A549 (cell line): Measurements from ENCODE around the gene FHIT. TPM values are rescaled to one million over a fixed set of nuclear protein-coding genes. Genes with fewer than 3 reads are reported as not detected.

Experiments used
- ATAC-seq, 2 experiments: fragments of 200-7000 bp in 1 of 2; fragments of >200 bp in 1 of 2; cut with Nextera tagmentation in 1 of 2; cut with Tn5 transposase in 1 of 2; 3 replicates each; pipeline versions ENCODE4 v1.8.0 to v1.9.1; 2018 to 2020; ENCODE audit warnings: mild to moderate bottlenecking in 1 of 2, moderate library complexity in 1 of 2
- CTCF ChIA-PET: fragments of 300-600 bp; sonication (Branson Sonifier 250); formaldehyde crosslinking; extraction: SDS; loops from one replicate; lab custom pipeline; 2021; ENCODE audit warnings: antibody characterized with exemption, inconsistent platforms; lab: Yijun Ruan, JAX
- POLR2A ChIA-PET: fragments of 350-600 bp; formaldehyde crosslinking; extraction: SDS; loops from one replicate; lab custom pipeline; 2021; ENCODE audit warnings: antibody characterized with exemption, inconsistent platforms; lab: Yijun Ruan, JAX
- DNase-seq, 2 experiments: peaks; one replicate each; pipeline versions ENCODE4 v3.0.0 to v3.0.0-alpha.2; 2011 to 2016; ENCODE audit warnings: low read depth in 1 of 2, low spot score in 1 of 2
- FAIRE-seq: peaks from 2 replicates; lab custom pipeline; 2011; peaks lifted over from hg19 to GRCh38; lab: Jason Lieb, UNC
- H3K27ac ChIP-seq, 2 experiments: fragments of >200 bp; sonication (Bioruptor Twin); formaldehyde crosslinking; 3 replicates each; pipeline ENCODE4 v1.5.1; 2016 to 2017
- H3K4me1 ChIP-seq: fragments of >200 bp; sonication (Bioruptor Twin); formaldehyde crosslinking; 3 replicates; pipeline ENCODE4 v1.6.1; 2016
- H3K4me2 ChIP-seq: fragments of >200 bp; sonication (Bioruptor Twin); formaldehyde crosslinking; 3 replicates; pipeline ENCODE4 v1.6.1; 2016
- H3K4me3 ChIP-seq: fragments of >200 bp; sonication (Bioruptor Twin); formaldehyde crosslinking; 3 replicates; pipeline ENCODE4 v1.5.1; 2016
- H3K9me3 ChIP-seq: fragments of >200 bp; sonication (Bioruptor Twin); formaldehyde crosslinking; 3 replicates; pipeline ENCODE4 v1.6.1; 2016
- ATOH8 ChIP-seq: fragments of 250-450 bp; sonication (Bioruptor Pico); IDR thresholded peaks from 2 replicates; pipeline ENCODE4 v1.5.0; 2020; ENCODE audit warnings: low read depth, mild to moderate bottlenecking, moderate library complexity
- BCL3 ChIP-seq: fragments of >200 bp; sonication (Bioruptor Twin); formaldehyde crosslinking; IDR thresholded peaks from 3 replicates; pipeline ENCODE4 v1.6.1; 2016
- BHLHE40 ChIP-seq: IDR thresholded peaks from 2 replicates; pipeline ENCODE4 v1.6.1; 2012; ENCODE audit warnings: low read depth, low read length, inconsistent platforms
- E2F6 ChIP-seq: IDR thresholded peaks from 2 replicates; pipeline ENCODE4 v1.6.1; 2012; ENCODE audit warnings: low read depth, borderline replicate concordance
- FOSL2 ChIP-seq, 2 experiments: fragments of 450-650 bp in 1 of 2; fragments of >200 bp in 1 of 2; sonication (Bioruptor Twin) in 1 of 2; formaldehyde crosslinking; IDR thresholded peaks; 2 replicates each; pipeline versions ENCODE4 v1.5.0 to v1.6.1; 2016 to 2020; ENCODE audit warnings: mild to moderate bottlenecking in 1 of 2, moderate library complexity in 1 of 2
- GATA3 ChIP-seq: IDR thresholded peaks from 2 replicates; pipeline ENCODE4 v1.6.1; 2012; ENCODE audit warnings: borderline replicate concordance
- HES2 ChIP-seq: fragments of >200 bp; sonication (Bioruptor Twin); formaldehyde crosslinking; IDR thresholded peaks from 2 replicates; pipeline ENCODE4 v1.6.1; 2016
- HMGXB4 ChIP-seq: fragments of 250-450 bp; sonication (Bioruptor Pico); IDR thresholded peaks from 2 replicates; pipeline ENCODE4 v1.5.0; 2021; ENCODE audit warnings: mild to moderate bottlenecking, moderate library complexity, borderline replicate concordance
- JUNB ChIP-seq: fragments of >200 bp; sonication (Bioruptor Twin); formaldehyde crosslinking; IDR thresholded peaks from 2 replicates; pipeline ENCODE4 v1.6.1; 2016
- MAZ ChIP-seq: fragments of 150-350 bp; IDR thresholded peaks from 2 replicates; pipeline ENCODE4 v1.6.1; 2014; ENCODE audit warnings: antibody characterized with exemption, low read depth, low read length, borderline replicate concordance
- NPAS2 ChIP-seq: fragments of 250-450 bp; sonication (Bioruptor Pico); IDR thresholded peaks from 2 replicates; pipeline ENCODE4 v1.8.0; 2022; ENCODE audit warnings: mild to moderate bottlenecking, moderate library complexity, borderline replicate concordance
- PBX3 ChIP-seq: IDR thresholded peaks from 2 replicates; pipeline ENCODE4 v1.6.1; 2012
- RARB ChIP-seq: fragments of 250-450 bp; sonication (Bioruptor Pico); IDR thresholded peaks from 2 replicates; pipeline ENCODE4 v1.8.0; 2021; ENCODE audit warnings: mild to moderate bottlenecking, moderate library complexity
- RNF2 ChIP-seq: fragments of 200-600 bp; sonication (generic); IDR thresholded peaks from 2 replicates; pipeline ENCODE4 v1.6.1; 2016; ENCODE audit warnings: low read depth, mild to moderate bottlenecking, antibody characterized with exemption, moderate library complexity, borderline replicate concordance
- SREBF2 ChIP-seq: fragments of 450-650 bp; IDR thresholded peaks from 2 replicates; pipeline ENCODE4 v1.6.1; 2014; ENCODE audit warnings: mild to moderate bottlenecking, moderate library complexity
- TP53 ChIP-seq: fragments of 250-450 bp; sonication (Bioruptor Pico); IDR thresholded peaks from 2 replicates; pipeline ENCODE4 v1.5.0; 2021; ENCODE audit warnings: mild to moderate bottlenecking, moderate library complexity
- ZFP36 ChIP-seq: fragments of 450-650 bp; IDR thresholded peaks from 2 replicates; pipeline ENCODE4 v1.6.1; 2014; ENCODE audit warnings: borderline replicate concordance; ENCODE audit not compliant: partially characterized antibody
- ZSCAN20 ChIP-seq: fragments of 250-450 bp; sonication (Bioruptor Pico); IDR thresholded peaks from 2 replicates; pipeline ENCODE4 v1.8.0; 2022; ENCODE audit warnings: mild to moderate bottlenecking, moderate library complexity
- WGBS: methylation state at CpG from one replicate; pipeline ENCODE4 v1.1.6; 2017; ENCODE audit errors: missing lambda C conversion rate; 5-methylcytosine and 5-hydroxymethylcytosine counted together
- polyA plus RNA-seq, 4 experiments: library from polyadenylated mRNA; depleted of rRNA in 3 of 4; stranded (reverse); fragments of >200 nt; fragmentation: RNase III in 1 of 4; extraction: RNeasy Plus Mini Kit Qiagen cat#74134 plus additional on column Dnase treatment in 1 of 4; gene quantifications; 2 replicates in 3 of 4; 3 replicates in 1 of 4; pipeline ENCODE4 v1.2.3, GENCODE V29; 2011 to 2017

FHIT gene
- polyA plus RNA-seq, 2 of the 4 experiments (the other 2 are of a cell fraction): 0.76 to 0.92 TPM

- no peaks in the 10 kb centered on the region for H3K4me1 ChIP-seq
- H3K4me3 ChIP-seq: no peak overlapping the region
- H3K27ac ChIP-seq: no peak overlapping the region
- no peaks in the 10 kb centered on the region for H3K9me3 ChIP-seq
- ATAC-seq (no peak), DNase-seq (no peak), FAIRE-seq (no peak)
- no peak overlapping the region for H3K4me2 ChIP-seq
- TF ChIP-seq SREBF2 (no peak), RNF2 (no peak), GATA3 (no peak), E2F6 (no peak), RARB (CRISPR knock-in tag) (no peak), BCL3 (no peak), BHLHE40 (no peak)
- CTCF ChIA-PET: no interaction called here
- POLR2A ChIA-PET: no interaction called here
- 17% methylated on average over 6 of the region's 6 CpGs for WGBS
Observed at GRCh38 chr3:61090389-61091169, 160.7 kb downstream of the FHIT start.

GRCh38 chr3:61087465-61087864 lies 163.8 kb downstream of the FHIT start:
- FAIRE-seq (no peak), DNase-seq (no peak), ATAC-seq (no peak)
- ChIA-PET POLR2A (no interaction called here), CTCF (no interaction called here)
- Histone ChIP-seq H3K4me3 (no peak overlapping the region), H3K9me3 (no peaks in the 10 kb centered on the region), H3K27ac (no peak overlapping the region), H3K4me1 (no peaks in the 10 kb centered on the region), H3K4me2 (no peak overlapping the region)
- no peak for TF ChIP-seq TP53 (CRISPR knock-in tag)
- TF ChIP-seq HES2: no peak
- 50% methylated on average over 2 of the region's 2 CpGs for WGBS

- CTCF ChIA-PET: no interaction called here
- POLR2A ChIA-PET: no interaction called here
- Histone ChIP-seq H3K4me3 (no peak overlapping the region), H3K4me2 (no peak overlapping the region), H3K9me3 (no peaks in the 10 kb centered on the region), H3K4me1 (no peaks in the 10 kb centered on the region), H3K27ac (no peak overlapping the region)
- ATAC-seq: no peak
- TF ChIP-seq JUNB (no peak), RNF2 (no peak), ATOH8 (CRISPR knock-in tag) (no peak), SREBF2 (no peak), NPAS2 (CRISPR knock-in tag) (no peak), FOSL2 (IDR thresholded peaks at IDR 0.05) (no peak), FOSL2 (CRISPR knock-in tag; IDR thresholded peaks at IDR 0.05) (no peak), HMGXB4 (no peak), ZFP36 (no peak), MAZ (no peak), ZSCAN20 (CRISPR knock-in tag) (no peak), PBX3 (no peak)
- DNase-seq: no peak
- 11% methylated on average over 3 of the region's 3 CpGs for WGBS
- FAIRE-seq: no peak
Observed at GRCh38 chr3:61081554-61081953, 169.7 kb downstream of the FHIT start.
